Measurements from ENCODE around the gene KCNMB1. TPM values are rescaled to one million over a fixed set of nuclear protein-coding genes. Genes with fewer than 3 reads are reported as not detected.
A peak's percentile ranks its signal among the peaks of the same experiment; 100 is the strongest.

The KCNMB1 gene
- total RNA-seq, 1 experiment from 2014 or later, result not detected

DNA sequence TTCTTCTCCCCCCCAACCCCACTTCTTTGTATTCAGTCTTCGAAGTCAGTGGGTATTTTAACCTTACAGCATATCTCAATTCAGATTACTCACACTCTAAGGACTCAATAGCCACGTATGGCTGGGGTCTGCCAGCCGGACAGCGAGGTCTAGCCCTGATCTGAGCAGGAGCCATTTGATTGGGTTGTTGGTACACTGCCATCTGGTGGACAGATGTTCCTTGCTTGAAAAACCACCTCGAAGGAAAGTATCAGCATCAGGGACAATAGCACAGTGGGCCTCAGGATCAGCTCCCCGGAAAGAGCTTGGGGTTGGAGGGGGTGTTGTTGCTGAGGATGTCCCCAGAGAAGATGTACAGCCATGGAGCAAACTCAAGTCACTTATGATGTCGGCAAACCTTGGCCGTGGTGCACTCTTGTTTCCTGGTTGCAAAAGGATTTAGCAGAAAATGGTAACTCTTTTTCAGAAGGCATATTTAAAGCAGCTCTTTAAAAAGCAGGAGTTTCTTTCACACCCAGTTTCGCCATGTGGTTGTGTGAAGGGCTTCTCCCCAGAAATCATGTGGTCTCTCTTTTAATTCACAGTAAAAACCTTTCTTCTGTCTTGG is 31.7 kb upstream of the KCNMB1 start:
- ChIA-PET POLR2A (ENCODE audit: unreplicated experiment) (no interaction called here), CTCF (interaction anchor here (1.0 kb wide), 1 partner anchor 196 kb away, joined by 3 read pairs; no protein-coding TSS in a partner anchor)
- no peaks in the 10 kb centered on the region for H3K79me2 ChIP-seq (ENCODE audit: low read length)
- H4K20me1 ChIP-seq (ENCODE audit: low read length), result no peaks in the 10 kb centered on the region
- H3K27me3 ChIP-seq (ENCODE audit: low read length), result peaks cover 28% of the 10 kb centered on the region
- no peak overlapping the region for H3K27ac ChIP-seq (ENCODE audit: low read length)
- TF ChIP-seq EZH2phosphoT487 (IDR thresholded peaks at IDR 0.05; ENCODE audit: borderline replicate concordance, low read length), result no peak
- no peak for TF ChIP-seq EZH2 (IDR thresholded peaks at IDR 0.05; ENCODE audit: low read length, unreplicated experiment)
- TF ChIP-seq, protein P1, sequence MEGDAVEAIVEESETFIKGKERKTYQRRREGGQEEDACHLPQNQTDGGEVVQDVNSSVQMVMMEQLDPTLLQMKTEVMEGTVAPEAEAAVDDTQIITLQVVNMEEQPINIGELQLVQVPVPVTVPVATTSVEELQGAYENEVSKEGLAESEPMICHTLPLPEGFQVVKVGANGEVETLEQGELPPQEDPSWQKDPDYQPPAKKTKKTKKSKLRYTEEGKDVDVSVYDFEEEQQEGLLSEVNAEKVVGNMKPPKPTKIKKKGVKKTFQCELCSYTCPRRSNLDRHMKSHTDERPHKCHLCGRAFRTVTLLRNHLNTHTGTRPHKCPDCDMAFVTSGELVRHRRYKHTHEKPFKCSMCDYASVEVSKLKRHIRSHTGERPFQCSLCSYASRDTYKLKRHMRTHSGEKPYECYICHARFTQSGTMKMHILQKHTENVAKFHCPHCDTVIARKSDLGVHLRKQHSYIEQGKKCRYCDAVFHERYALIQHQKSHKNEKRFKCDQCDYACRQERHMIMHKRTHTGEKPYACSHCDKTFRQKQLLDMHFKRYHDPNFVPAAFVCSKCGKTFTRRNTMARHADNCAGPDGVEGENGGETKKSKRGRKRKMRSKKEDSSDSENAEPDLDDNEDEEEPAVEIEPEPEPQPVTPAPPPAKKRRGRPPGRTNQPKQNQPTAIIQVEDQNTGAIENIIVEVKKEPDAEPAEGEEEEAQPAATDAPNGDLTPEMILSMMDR (conservative IDR thresholded peaks at IDR 0.05; ENCODE audit: low read depth, low read length), result peak; percentile 78
- peak; percentile 74 for ATAC-seq
- no peaks in the 10 kb centered on the region for H3K9me2 ChIP-seq (replicated peaks; ENCODE audit: low read length)
- intact Hi-C loops (cut with micrococcal nuclease), result loop anchor here (1.0 to 5.0 kb wide), 3 partner anchors 153 to 319 kb away; no protein-coding TSS in a partner anchor
- no peaks in the 10 kb centered on the region for H3K9me3 ChIP-seq (ENCODE audit: low read length)
- no peaks in the 10 kb centered on the region for H3K4me1 ChIP-seq (ENCODE audit: insufficient read depth, low read length)
- no peaks in the 10 kb centered on the region for H3F3A ChIP-seq (ENCODE audit: low read length, unreplicated experiment)
- H3K4me3 ChIP-seq (ENCODE audit: low read length), result no peak overlapping the region
- H3K9ac ChIP-seq (ENCODE audit: low read length), result no peak overlapping the region
- peak; percentile 61 for DNase-seq
- no peak overlapping the region for H3K4me2 ChIP-seq (ENCODE audit: low read length)
- no peaks in the 10 kb centered on the region for H3K36me3 ChIP-seq (ENCODE audit: low read depth, low read length)
- no TSS peak for BruUV-seq (replicated peaks)
- H2AFZ ChIP-seq (ENCODE audit: low read length), result no peak overlapping the region

DNA sequence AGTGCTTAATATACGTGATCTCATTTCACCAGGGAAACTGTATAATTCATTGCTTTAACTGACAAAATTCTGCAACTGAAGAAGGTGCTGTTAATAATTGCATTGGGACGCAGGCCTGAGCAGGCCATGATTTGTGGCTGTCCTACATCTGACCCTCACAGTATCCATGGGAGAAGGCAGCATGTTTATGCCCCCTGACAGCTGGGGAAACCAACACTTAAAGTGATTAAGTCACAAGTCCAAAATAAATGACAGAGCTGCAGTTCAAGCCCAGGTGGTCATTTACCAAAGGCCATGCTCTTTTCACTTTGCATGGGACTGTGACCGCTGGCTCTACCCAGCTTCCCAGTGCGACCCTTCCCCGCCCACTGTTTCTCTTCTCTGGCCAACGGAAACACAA is 30.5 kb upstream of the KCNMB1 start:
- CTCF ChIA-PET, result interaction anchor here (0.9 kb wide), 1 partner anchor 193 kb away, joined by 3 read pairs; no protein-coding TSS in a partner anchor

More for the DNA sequence above, 30.5 kb upstream of the KCNMB1 start:
- Histone ChIP-seq H3K4me1 (ENCODE audit: insufficient read depth, low read length) (no peaks in the 10 kb centered on the region), H2AFZ (ENCODE audit: low read length) (no peak overlapping the region), H3K36me3 (ENCODE audit: low read depth, low read length) (no peaks in the 10 kb centered on the region), H3K9me2 (replicated peaks; ENCODE audit: low read length) (no peaks in the 10 kb centered on the region), H3K9ac (ENCODE audit: low read length) (no peak overlapping the region), H3K9me3 (ENCODE audit: low read length) (no peaks in the 10 kb centered on the region), H3K27ac (ENCODE audit: low read length) (no peak overlapping the region), H3K79me2 (ENCODE audit: low read length) (no peaks in the 10 kb centered on the region), H3K27me3 (ENCODE audit: low read length) (peaks cover 27% of the 10 kb centered on the region), H3K4me2 (ENCODE audit: low read length) (no peak overlapping the region), H4K20me1 (ENCODE audit: low read length) (no peaks in the 10 kb centered on the region), H3F3A (ENCODE audit: low read length, unreplicated experiment) (no peaks in the 10 kb centered on the region), H3K4me3 (ENCODE audit: low read length) (no peak overlapping the region)
- POLR2A ChIA-PET (ENCODE audit: unreplicated experiment), result no interaction called here
- TF ChIP-seq EZH2 (IDR thresholded peaks at IDR 0.05; ENCODE audit: low read length, unreplicated experiment) (no peak), EZH2phosphoT487 (IDR thresholded peaks at IDR 0.05; ENCODE audit: borderline replicate concordance, low read length) (no peak)
- TF ChIP-seq, protein P1 (conservative IDR thresholded peaks at IDR 0.05; ENCODE audit: low read depth, low read length), result no peak
- DNase-seq, result no peak
- intact Hi-C loops (cut with micrococcal nuclease), result loop anchor here (1.0 to 5.0 kb wide), 3 partner anchors 151 to 317 kb away; no protein-coding TSS in a partner anchor
- no peak for ATAC-seq
- no TSS peak for BruUV-seq (replicated peaks)

All from PC-3 (cell line).